Activated CD8-positive, alpha-beta T cell treated with anti-CD3 and anti-CD28 coated beads for 36 hours (primary cell): ENCODE results near the gene AGBL3. TPM values are rescaled to one million over a fixed set of nuclear protein-coding genes. Genes with fewer than 3 reads are reported as not detected.
A peak's percentile ranks its signal among the peaks of the same experiment; 100 is the strongest.
"Not testable (repeated sequence)": the region's sequence is repeated elsewhere in the genome, so short reads cannot be mapped to it uniquely, and the experiment has no call there.

Experiments
- ATAC-seq: fragments of 200-7000 bp; cut with Tn5 transposase; one replicate; pipeline ENCODE4 v1.10.0; 2021; ENCODE audit warnings: mild to moderate bottlenecking, moderate library complexity
- CTCF ChIA-PET: fragments of 350-600 bp; sonication (Branson Sonifier 250); formaldehyde crosslinking; loops from one replicate; lab custom pipeline; 2021; ENCODE audit warnings: antibody characterized with exemption; lab: Charles Lee
- POLR2A ChIA-PET: fragments of 350-600 bp; sonication (Branson Sonifier 250); formaldehyde crosslinking; loops from one replicate; lab custom pipeline; 2021; ENCODE audit warnings: antibody characterized with exemption; lab: Charles Lee
- DNase-seq: peaks from one replicate; pipeline ENCODE4 v3.0.0-alpha.2; 2020
- H3K27ac Mint-ChIP-seq: one replicate; pipeline ENCODE4 v1.8.0; 2021; ENCODE audit warnings: mild to moderate bottlenecking, mixed read lengths
- H3K27me3 Mint-ChIP-seq: one replicate; pipeline ENCODE4 v1.8.0; 2021; ENCODE audit warnings: mixed read lengths
- H3K36me3 Mint-ChIP-seq: one replicate; pipeline ENCODE4 v1.8.0; 2021; ENCODE audit warnings: low read depth, mixed read lengths
- H3K4me1 Mint-ChIP-seq: one replicate; pipeline ENCODE4 v1.8.0; 2021; ENCODE audit warnings: low read depth, mixed read lengths
- H3K4me3 Mint-ChIP-seq: one replicate; pipeline ENCODE4 v1.8.0; 2021; ENCODE audit warnings: mild to moderate bottlenecking, moderate library complexity, mixed read lengths
- H3K9me3 Mint-ChIP-seq: one replicate; pipeline ENCODE4 v1.8.0; 2021; ENCODE audit warnings: mixed read lengths
- intact Hi-C: fragments of 100-400 bp; cut with micrococcal nuclease; formaldehyde crosslinking; loops from one replicate; pipeline ENCODE4 v1.10.0; 2022
- total RNA-seq, 2 experiments: library from RNA; stranded (reverse); gene quantifications; one replicate each; pipeline ENCODE4 v1.2.3, GENCODE V29; 2021
- TF ChIP-seq, protein P1 (sequence below): fragments of 200-600 bp; IDR thresholded peaks from one replicate; pipeline ENCODE4 v1.8.0; 2022; ENCODE audit warnings: antibody characterized with exemption, mild to moderate bottlenecking

The AGBL3 gene
- total RNA-seq, 2 experiments from 2014 or later = 2.7 to 2.9 TPM

DNA sequence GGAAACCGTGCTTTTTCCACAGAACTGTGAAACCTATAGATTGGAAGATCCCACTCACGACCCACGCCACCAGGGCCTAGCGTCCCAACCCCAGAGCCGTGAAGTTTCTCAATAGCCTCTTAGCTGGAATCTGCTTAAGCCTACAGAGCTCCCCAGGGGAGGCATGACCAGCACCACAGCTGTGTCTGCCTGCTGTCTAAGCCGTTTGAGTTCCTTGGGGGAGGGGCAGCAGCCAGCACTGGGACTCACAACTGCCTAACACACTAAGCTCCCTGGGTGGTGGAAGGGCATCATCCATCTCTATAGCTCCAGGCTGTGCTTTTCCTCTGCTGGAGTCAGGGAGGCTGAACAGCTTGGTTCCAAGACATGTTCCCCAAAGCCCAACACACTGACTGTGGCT is 135.6 kb downstream of the AGBL3 start:
- Mint-ChIP-seq H3K27ac (no peak overlapping the region), H3K4me1 (no peaks in the 10 kb centered on the region), H3K4me3 (no peak overlapping the region), H3K9me3 (peaks cover 13% of the 10 kb centered on the region), H3K36me3 (peaks cover 17% of the 10 kb centered on the region), H3K27me3 (no peaks in the 10 kb centered on the region)
- intact Hi-C loops = no loop called here
- ATAC-seq (no peak), DNase-seq (no peak)
- ChIA-PET POLR2A (no interaction called here), CTCF (no interaction called here)
- TF ChIP-seq, protein P1, sequence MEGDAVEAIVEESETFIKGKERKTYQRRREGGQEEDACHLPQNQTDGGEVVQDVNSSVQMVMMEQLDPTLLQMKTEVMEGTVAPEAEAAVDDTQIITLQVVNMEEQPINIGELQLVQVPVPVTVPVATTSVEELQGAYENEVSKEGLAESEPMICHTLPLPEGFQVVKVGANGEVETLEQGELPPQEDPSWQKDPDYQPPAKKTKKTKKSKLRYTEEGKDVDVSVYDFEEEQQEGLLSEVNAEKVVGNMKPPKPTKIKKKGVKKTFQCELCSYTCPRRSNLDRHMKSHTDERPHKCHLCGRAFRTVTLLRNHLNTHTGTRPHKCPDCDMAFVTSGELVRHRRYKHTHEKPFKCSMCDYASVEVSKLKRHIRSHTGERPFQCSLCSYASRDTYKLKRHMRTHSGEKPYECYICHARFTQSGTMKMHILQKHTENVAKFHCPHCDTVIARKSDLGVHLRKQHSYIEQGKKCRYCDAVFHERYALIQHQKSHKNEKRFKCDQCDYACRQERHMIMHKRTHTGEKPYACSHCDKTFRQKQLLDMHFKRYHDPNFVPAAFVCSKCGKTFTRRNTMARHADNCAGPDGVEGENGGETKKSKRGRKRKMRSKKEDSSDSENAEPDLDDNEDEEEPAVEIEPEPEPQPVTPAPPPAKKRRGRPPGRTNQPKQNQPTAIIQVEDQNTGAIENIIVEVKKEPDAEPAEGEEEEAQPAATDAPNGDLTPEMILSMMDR = no peak

- H3K9me3 Mint-ChIP-seq = peaks cover 14% of the 10 kb centered on the region
- H3K27me3 Mint-ChIP-seq, H3K4me1 Mint-ChIP-seq, H3K27ac Mint-ChIP-seq, H3K4me3 Mint-ChIP-seq, H3K36me3 Mint-ChIP-seq, ATAC-seq, DNase-seq, POLR2A ChIA-PET, CTCF ChIA-PET, intact Hi-C loops: not testable (repeated sequence)
Measured at GRCh38 chr7:135124631-135125030, 138.3 kb downstream of the AGBL3 start.

DNA sequence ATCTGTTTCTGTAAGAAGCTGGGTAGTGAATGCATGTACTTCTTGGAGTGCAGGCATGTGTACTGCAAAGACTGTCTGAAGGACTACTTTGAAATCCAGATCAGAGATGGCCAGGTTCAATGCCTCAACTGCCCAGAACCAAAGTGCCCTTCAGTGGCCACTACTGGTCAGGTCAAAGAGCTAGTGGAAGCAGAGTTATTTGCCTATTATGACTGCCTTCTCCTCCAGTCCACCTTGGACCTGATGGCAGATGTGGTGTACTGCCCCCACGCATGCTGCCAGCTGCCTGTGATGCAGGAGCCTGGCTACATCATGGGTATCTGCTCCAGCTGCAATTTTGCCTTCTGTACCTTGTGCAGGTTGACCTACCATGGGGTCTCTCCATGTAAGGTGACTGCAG is 142.6 kb downstream of the AGBL3 start:
- Mint-ChIP-seq H3K4me3 (no peak overlapping the region), H3K4me1 (no peaks in the 10 kb centered on the region), H3K36me3 (peaks cover 5% of the 10 kb centered on the region), H3K27ac (no peak overlapping the region), H3K27me3 (no peaks in the 10 kb centered on the region), H3K9me3 (peaks cover 13% of the 10 kb centered on the region)
- DNase-seq (no peak), ATAC-seq (no peak)
- ChIA-PET POLR2A (no interaction called here), CTCF (interaction anchor here (1.0 to 1.6 kb wide), 3 partner anchors 13 to 143 kb away, joined by 3 to 5 read pairs (median 3); partner anchors contain the start of gene AGBL3)
- TF ChIP-seq, protein P1 = no peak
- intact Hi-C loops = no loop called here

DNA sequence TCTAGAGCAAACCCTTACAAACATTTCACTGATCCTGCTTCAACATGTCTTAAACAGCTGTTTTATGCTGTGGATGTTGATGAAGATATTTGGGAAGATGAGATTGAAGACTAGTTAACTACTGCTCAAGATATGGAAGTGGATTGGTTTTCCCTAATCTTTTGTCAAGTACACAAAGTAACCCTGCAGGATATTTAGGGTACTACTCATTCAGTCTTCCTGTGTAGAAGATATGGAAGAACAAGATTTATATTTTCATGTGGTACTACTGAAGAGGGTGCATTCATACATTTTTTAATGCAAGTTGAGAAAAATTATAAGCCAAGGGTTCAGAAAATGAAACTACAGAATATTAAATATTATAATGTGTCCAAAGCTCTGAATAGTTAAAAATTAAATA is 143.3 kb downstream of the AGBL3 start:
- intact Hi-C loops = no loop called here
- peaks cover 5% of the 10 kb centered on the region for H3K36me3 Mint-ChIP-seq
- CTCF ChIA-PET = interaction anchor here (1.2 to 1.6 kb wide), 2 partner anchors 142 to 143 kb away, joined by 3 to 5 read pairs; partner anchors contain the start of gene AGBL3
- no peak overlapping the region for H3K27ac Mint-ChIP-seq
- DNase-seq (no peak), ATAC-seq (no peak)
- H3K4me3 Mint-ChIP-seq = no peak overlapping the region
- TF ChIP-seq, protein P1 = no peak
- H3K4me1 Mint-ChIP-seq = no peaks in the 10 kb centered on the region
- H3K27me3 Mint-ChIP-seq = no peaks in the 10 kb centered on the region
- H3K9me3 Mint-ChIP-seq = peaks cover 13% of the 10 kb centered on the region
- POLR2A ChIA-PET = no interaction called here

- DNase-seq (no peak), ATAC-seq (no peak)
- peaks cover 30% of the 10 kb centered on the region for H3K4me1 Mint-ChIP-seq
- no peaks in the 10 kb centered on the region for H3K27me3 Mint-ChIP-seq
- H3K9me3 Mint-ChIP-seq = peaks cover 2% of the 10 kb centered on the region
- peak overlapping the region; percentile 17 for H3K27ac Mint-ChIP-seq
- POLR2A ChIA-PET = interaction anchor here (9.5 kb wide), 1 partner anchor 22 kb away, joined by 204 read pairs; the partner anchor contains the start of gene CYREN
- CTCF ChIA-PET = interaction anchor here (1.3 kb wide), 1 partner anchor 189 kb away, joined by 3 read pairs; no protein-coding TSS in a partner anchor
- peaks cover 3% of the 10 kb centered on the region for H3K36me3 Mint-ChIP-seq
- H3K4me3 Mint-ChIP-seq = no peak overlapping the region
- TF ChIP-seq, protein P1 = no peak
- intact Hi-C loops = no loop called here
Measured at GRCh38 chr7:135143885-135144668, 157.8 kb downstream of the AGBL3 start.
